RWPE1 (cell line): Measurements from ENCODE around the gene REEP1.

Experiments used
- CTCF ChIA-PET: fragments of 350-600 bp; sonication (Branson Sonifier 250); formaldehyde crosslinking; extraction: SDS; loops from one replicate; lab custom pipeline; 2021; lab: Yijun Ruan, JAX
- POLR2A ChIA-PET: fragments of 400-600 bp; formaldehyde crosslinking; extraction: SDS; loops from one replicate; lab custom pipeline; 2020; ENCODE audit warnings: antibody characterized with exemption; ENCODE audit not compliant: low non-redundant PET; lab: Yijun Ruan, JAX
- DNase-seq: peaks from one replicate; pipeline ENCODE4 v3.0.0; 2012; ENCODE audit warnings: low spot score
- H3K27ac ChIP-seq: fragments of 450-650 bp; 2 replicates; pipeline ENCODE4 v1.5.1; 2017
- CTCF ChIP-seq: fragments of 450-650 bp; conservative IDR thresholded peaks from 2 replicates; pipeline ENCODE4 v1.5.1; 2017; ENCODE audit warnings: low read depth, mild to moderate bottlenecking

REEP1 gene

GRCh38 chr2:86260978-86261377 lies 76.4 kb downstream of the REEP1 start:
- H3K27ac ChIP-seq: no peak overlapping the region
- POLR2A ChIA-PET: no interaction called here
- TF ChIP-seq CTCF: no peak
- CTCF ChIA-PET: no interaction called here
- no peak for DNase-seq

DNA sequence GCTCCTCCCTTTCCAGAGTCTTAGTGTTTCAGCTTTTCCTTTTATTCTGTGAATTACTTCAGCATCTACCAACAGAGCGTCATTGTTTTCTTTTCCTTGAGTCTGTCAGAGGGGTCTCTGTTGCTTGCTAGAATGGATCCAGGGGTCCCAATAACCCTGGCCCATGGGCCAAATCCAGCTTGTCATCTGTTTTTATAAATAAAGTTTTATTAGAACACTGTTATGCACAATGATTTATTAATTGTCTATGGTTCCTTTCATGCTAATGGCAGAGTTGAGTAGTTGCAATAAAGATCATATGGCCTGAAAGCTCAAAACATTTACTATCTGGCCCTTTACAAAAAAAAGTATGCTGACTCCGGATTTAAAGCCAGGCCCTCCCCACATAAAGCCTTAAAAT lies 79.3 kb downstream of the REEP1 start:
- ChIA-PET CTCF (interaction anchor here (0.6 to 1.1 kb wide), 2 partner anchors 9 to 1910 kb away, joined by 3 read pairs; no protein-coding TSS in a partner anchor), POLR2A (no interaction called here)
- no peak overlapping the region for H3K27ac ChIP-seq
- no peak for TF ChIP-seq CTCF
- DNase-seq: no peak

GRCh38 chr2:86256982-86257381 lies 80.4 kb downstream of the REEP1 start:
- TF ChIP-seq CTCF: no peak
- POLR2A ChIA-PET: no interaction called here
- H3K27ac ChIP-seq: no peak overlapping the region
- CTCF ChIA-PET: no interaction called here
- no peak for DNase-seq

DNA sequence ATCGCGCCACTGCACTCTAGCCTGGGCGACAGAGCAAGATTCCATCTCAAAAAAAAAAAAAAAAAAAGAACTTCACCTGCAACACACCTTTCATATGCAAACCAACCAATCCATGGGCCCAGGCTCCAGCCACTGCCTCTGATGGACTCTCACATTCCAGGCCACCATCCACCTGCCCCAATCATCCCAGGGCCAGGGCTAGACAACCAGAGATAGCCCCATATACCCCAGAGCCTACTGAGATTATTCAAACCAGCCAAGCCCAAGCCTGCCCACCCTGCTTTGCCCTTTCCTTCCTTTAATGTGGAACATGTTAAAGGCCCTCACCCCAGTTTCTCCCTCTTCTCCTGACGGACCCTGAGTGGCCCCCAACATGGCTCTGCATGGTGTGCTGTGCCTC lies 81.1 kb downstream of the REEP1 start:
- H3K27ac ChIP-seq: no peak overlapping the region
- DNase-seq: no peak
- TF ChIP-seq CTCF: no peak
- ChIA-PET CTCF (no interaction called here), POLR2A (no interaction called here)

GRCh38 chr2:86254576-86255538 lies 82.6 kb downstream of the REEP1 start:
- no peak overlapping the region for H3K27ac ChIP-seq
- CTCF ChIA-PET: no interaction called here
- no peak for TF ChIP-seq CTCF
- POLR2A ChIA-PET: no interaction called here
- no peak for DNase-seq

- POLR2A ChIA-PET: no interaction called here
- no peak overlapping the region for H3K27ac ChIP-seq
- TF ChIP-seq CTCF: no peak
- DNase-seq: no peak
- CTCF ChIA-PET: no interaction called here
Observed at GRCh38 chr2:86253424-86253823, 84.0 kb downstream of the REEP1 start.
